ENCODE measurements around the gene SDK1. TPM values are rescaled to one million over a fixed set of nuclear protein-coding genes. Genes with fewer than 3 reads are reported as not detected.
"Not testable (repeated sequence)": the region's sequence is repeated elsewhere in the genome, so short reads cannot be mapped to it uniquely, and the experiment has no call there.

SDK1 gene
- total and polyA plus RNA-seq, 2 donors (not counting 3 experiments of a cell fraction or from before 2014, with no cell fraction given) = 1.6 to 3.9 TPM

DNA sequence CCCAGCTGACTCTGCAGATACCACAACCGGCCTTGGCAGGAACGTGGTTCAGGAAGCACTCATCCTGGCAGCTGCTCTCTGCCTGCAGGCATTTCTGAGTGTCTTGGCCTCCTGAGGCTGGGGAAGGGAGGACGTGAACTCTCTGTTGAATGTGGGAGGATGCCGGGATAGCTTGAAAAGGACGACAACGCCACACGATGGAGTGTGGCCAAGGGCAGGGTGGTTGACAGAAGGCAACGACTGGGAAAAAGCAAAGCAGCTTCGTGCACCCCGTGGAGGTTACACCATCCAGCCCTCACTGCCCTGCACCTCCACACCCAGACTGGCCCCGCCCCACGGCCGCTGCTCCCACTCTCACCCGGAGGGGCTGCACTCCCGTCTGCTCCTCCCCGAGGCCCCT is 915.0 kb downstream of the SDK1 start:
- CTCF ChIA-PET = no interaction called here
- no peaks in the 10 kb centered on the region for H3K27me3 ChIP-seq (ENCODE audit: control insufficient read depth in 2 of 2, insufficient read depth in 2 of 2, low read length in 2 of 2)
- H3K9me1 ChIP-seq (replicated peaks; ENCODE audit: control insufficient read depth, extremely low read depth, insufficient read depth, low read length) = no peaks in the 10 kb centered on the region
- DNase-seq (ENCODE audit: low read depth, low spot score) (no peak), FAIRE-seq (no peak)
- H3K4me3 ChIP-seq (replicated peaks in 1 of 3; ENCODE audit: insufficient read depth in 1 of 3, low read depth in 1 of 3, low read length in 3 of 3) = no peak overlapping the region
- H3K27ac ChIP-seq (ENCODE audit: insufficient read depth, low read depth, low read length) = no peak overlapping the region
- no TSS peak for BruUV-seq (replicated peaks)
- H3K36me3 ChIP-seq (ENCODE audit: control insufficient read depth in 2 of 2, extremely low read depth in 1 of 2, insufficient read depth in 2 of 2, low read length in 2 of 2) = no peaks in the 10 kb centered on the region
- H3K9ac ChIP-seq (replicated peaks; ENCODE audit: extremely low read depth, insufficient read depth, low read length) = no peak overlapping the region
- dilution Hi-C loops (cut with MboI; ENCODE audit: extremely low pct_ligation_motif_present, low sequenced_read_pairs) (no loop called here), intact Hi-C loops (cut with micrococcal nuclease) (no loop called here)
- H3K9me3 ChIP-seq (replicated peaks; ENCODE audit: control insufficient read depth, insufficient read depth, low read length) = no peaks in the 10 kb centered on the region
- H4K20me1 ChIP-seq (replicated peaks; ENCODE audit: control insufficient read depth, extremely low read depth, insufficient read depth, low read length) = no peaks in the 10 kb centered on the region
- no peaks in the 10 kb centered on the region for H3K4me1 ChIP-seq (ENCODE audit: control insufficient read depth, extremely low read depth, insufficient read depth, low read length)
- POLR2A ChIA-PET = no interaction called here
- TF ChIP-seq EZH2 (IDR thresholded peaks at IDR 0.05; ENCODE audit: borderline replicate concordance, low read depth, low read length, severe bottlenecking) (no peak), MYC (IDR thresholded peaks at IDR 0.05; ENCODE audit: low read depth, low read length) (no peak), POLR2A (IDR thresholded peaks at IDR 0.05; ENCODE audit: low read depth, low read length) (no peak), POLR2AphosphoS5 (IDR thresholded peaks at IDR 0.05; ENCODE audit: insufficient read depth, low read depth, low read length) (no peak), JUN (IDR thresholded peaks at IDR 0.05; ENCODE audit: borderline replicate concordance, insufficient read depth, insufficient read length, low read depth) (no peak), GATA2 (IDR thresholded peaks at IDR 0.05; ENCODE audit: insufficient read depth, insufficient read length, low read depth, low read length) (no peak), FOS (IDR thresholded peaks at IDR 0.05; ENCODE audit: borderline replicate concordance, insufficient read depth, low read length) (no peak)
- TF ChIP-seq, protein P1, sequence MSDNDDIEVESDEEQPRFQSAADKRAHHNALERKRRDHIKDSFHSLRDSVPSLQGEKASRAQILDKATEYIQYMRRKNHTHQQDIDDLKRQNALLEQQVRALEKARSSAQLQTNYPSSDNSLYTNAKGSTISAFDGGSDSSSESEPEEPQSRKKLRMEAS (IDR thresholded peaks at IDR 0.05; ENCODE audit: insufficient read depth, insufficient read length) = no peak
- TF ChIP-seq, protein P2, sequence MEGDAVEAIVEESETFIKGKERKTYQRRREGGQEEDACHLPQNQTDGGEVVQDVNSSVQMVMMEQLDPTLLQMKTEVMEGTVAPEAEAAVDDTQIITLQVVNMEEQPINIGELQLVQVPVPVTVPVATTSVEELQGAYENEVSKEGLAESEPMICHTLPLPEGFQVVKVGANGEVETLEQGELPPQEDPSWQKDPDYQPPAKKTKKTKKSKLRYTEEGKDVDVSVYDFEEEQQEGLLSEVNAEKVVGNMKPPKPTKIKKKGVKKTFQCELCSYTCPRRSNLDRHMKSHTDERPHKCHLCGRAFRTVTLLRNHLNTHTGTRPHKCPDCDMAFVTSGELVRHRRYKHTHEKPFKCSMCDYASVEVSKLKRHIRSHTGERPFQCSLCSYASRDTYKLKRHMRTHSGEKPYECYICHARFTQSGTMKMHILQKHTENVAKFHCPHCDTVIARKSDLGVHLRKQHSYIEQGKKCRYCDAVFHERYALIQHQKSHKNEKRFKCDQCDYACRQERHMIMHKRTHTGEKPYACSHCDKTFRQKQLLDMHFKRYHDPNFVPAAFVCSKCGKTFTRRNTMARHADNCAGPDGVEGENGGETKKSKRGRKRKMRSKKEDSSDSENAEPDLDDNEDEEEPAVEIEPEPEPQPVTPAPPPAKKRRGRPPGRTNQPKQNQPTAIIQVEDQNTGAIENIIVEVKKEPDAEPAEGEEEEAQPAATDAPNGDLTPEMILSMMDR (IDR thresholded peaks at IDR 0.05; ENCODE audit: extremely low read depth in 1 of 2, insufficient read depth in 1 of 2, low read depth in 1 of 2, low read length in 2 of 2) = no peak
- no peak overlapping the region for H3K4me2 ChIP-seq (ENCODE audit: insufficient read depth, low read length)
- H2AFZ ChIP-seq (ENCODE audit: low read depth, low read length) = no peak overlapping the region
- H3K79me2 ChIP-seq (ENCODE audit: control insufficient read depth, insufficient read depth, low read length) = no peaks in the 10 kb centered on the region

DNA sequence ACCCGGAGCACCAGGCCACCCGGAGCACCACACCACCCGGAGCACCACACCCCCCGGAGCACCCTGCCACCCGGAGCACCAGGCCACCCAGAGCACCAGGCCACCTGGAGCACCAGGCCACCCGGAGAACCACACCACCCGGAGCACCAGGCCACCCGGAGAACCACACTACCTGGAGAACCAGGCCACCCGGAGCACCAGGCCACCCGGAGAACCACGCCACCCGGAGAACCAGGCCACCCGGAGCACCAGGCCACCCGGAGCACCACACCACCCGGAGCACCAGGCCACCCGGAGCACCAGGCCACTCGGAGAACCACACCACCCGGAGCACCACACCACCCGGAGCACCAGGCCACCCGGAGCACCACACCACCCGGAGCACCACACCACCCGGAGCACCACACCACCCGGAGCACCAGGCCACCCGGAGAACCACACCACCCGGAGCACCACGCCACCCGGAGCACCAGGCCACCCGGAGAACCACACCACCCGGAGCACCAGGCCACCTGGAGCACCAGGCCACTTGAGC is 916.1 kb downstream of the SDK1 start:
- H3K4me3 ChIP-seq (replicated peaks in 1 of 3; ENCODE audit: insufficient read depth in 1 of 3, low read depth in 1 of 3, low read length in 3 of 3); H3K9me3 ChIP-seq (replicated peaks; ENCODE audit: control insufficient read depth, insufficient read depth, low read length); BruUV-seq (replicated peaks); DNase-seq (ENCODE audit: low read depth, low spot score); intact Hi-C loops (cut with micrococcal nuclease); H4K20me1 ChIP-seq (replicated peaks; ENCODE audit: control insufficient read depth, extremely low read depth, insufficient read depth, low read length); H3K4me2 ChIP-seq (ENCODE audit: insufficient read depth, low read length); H3K27ac ChIP-seq (ENCODE audit: insufficient read depth, low read depth, low read length); H3K36me3 ChIP-seq (ENCODE audit: control insufficient read depth in 2 of 2, extremely low read depth in 1 of 2, insufficient read depth in 2 of 2, low read length in 2 of 2); H3K79me2 ChIP-seq (ENCODE audit: control insufficient read depth, insufficient read depth, low read length); H2AFZ ChIP-seq (ENCODE audit: low read depth, low read length); H3K9ac ChIP-seq (replicated peaks; ENCODE audit: extremely low read depth, insufficient read depth, low read length); H3K9me1 ChIP-seq (replicated peaks; ENCODE audit: control insufficient read depth, extremely low read depth, insufficient read depth, low read length); CTCF ChIA-PET; POLR2A ChIA-PET; H3K4me1 ChIP-seq (ENCODE audit: control insufficient read depth, extremely low read depth, insufficient read depth, low read length); H3K27me3 ChIP-seq (ENCODE audit: control insufficient read depth in 2 of 2, insufficient read depth in 2 of 2, low read length in 2 of 2); dilution Hi-C loops (cut with MboI; ENCODE audit: extremely low pct_ligation_motif_present, low sequenced_read_pairs); FAIRE-seq: not testable (repeated sequence)

All from endothelial cell of umbilical vein (primary cell).